MCF 10A (cell line): ENCODE measurements around the gene PRSS36. TPM values are rescaled to one million over a fixed set of nuclear protein-coding genes. Genes with fewer than 3 reads are reported as not detected.

Experiments
- BruUV-seq: library from RNA; stranded (reverse); fragments of 400-500 nt; replicated peaks from 2 replicates; lab custom pipeline; 2021; lab: Mats Ljungman, UMichigan
- CTCF ChIA-PET: fragments of 300-600 bp; sonication (Branson Sonifier 250); formaldehyde crosslinking; extraction: SDS; loops from one replicate; lab custom pipeline; 2021; ENCODE audit warnings: antibody characterized with exemption, inconsistent platforms; lab: Yijun Ruan, JAX
- POLR2A ChIA-PET: fragments of 300-600, 350-650 bp; sonication (Branson Sonifier 250); formaldehyde crosslinking; extraction: SDS; loops from one replicate; lab custom pipeline; 2020; ENCODE audit warnings: antibody characterized with exemption, inconsistent platforms; lab: Yijun Ruan, JAX
- DNase-seq: peaks from one replicate; pipeline ENCODE4 v3.0.0-alpha.2; 2018; ENCODE audit not compliant: unreplicated experiment
- H3K27ac Mint-ChIP-seq: one replicate; pipeline ENCODE4 v1.8.0; 2022; ENCODE audit warnings: mild to moderate bottlenecking, low read depth, mixed read lengths; ENCODE audit not compliant: unreplicated experiment
- H3K27me3 Mint-ChIP-seq: one replicate; pipeline ENCODE4 v1.8.0; 2022; ENCODE audit warnings: mixed read lengths; ENCODE audit not compliant: insufficient read depth, unreplicated experiment
- H3K36me3 Mint-ChIP-seq: one replicate; pipeline ENCODE4 v1.8.0; 2022; ENCODE audit warnings: mild to moderate bottlenecking, moderate library complexity, mixed read lengths; ENCODE audit not compliant: insufficient read depth, unreplicated experiment
- H3K4me1 Mint-ChIP-seq: one replicate; pipeline ENCODE4 v1.8.0; 2022; ENCODE audit warnings: mixed read lengths; ENCODE audit not compliant: insufficient read depth, unreplicated experiment
- H3K4me3 Mint-ChIP-seq: one replicate; pipeline ENCODE4 v1.8.0; 2022; ENCODE audit warnings: mild to moderate bottlenecking, moderate library complexity, mixed read lengths; ENCODE audit not compliant: unreplicated experiment
- H3K9me3 Mint-ChIP-seq: one replicate; pipeline ENCODE4 v1.8.0; 2022; ENCODE audit warnings: mixed read lengths; ENCODE audit not compliant: unreplicated experiment
- intact Hi-C: fragments of 100-400 bp; cut with micrococcal nuclease; formaldehyde crosslinking; loops from 2 replicates; pipeline ENCODE4 v1.14.1; 2022
- total RNA-seq: library from RNA; stranded (reverse); gene quantifications from 2 replicates; pipeline ENCODE4 v1.2.3, GENCODE V29; 2022
- TF ChIP-seq, protein P1 (sequence below): fragments of 200-600 bp; IDR thresholded peaks from one replicate; pipeline ENCODE4 v1.8.0; 2022; ENCODE audit warnings: antibody characterized with exemption, mild to moderate bottlenecking; ENCODE audit not compliant: unreplicated experiment

PRSS36 gene
- total RNA-seq, 1 experiment from 2014 or later, result 1.0 TPM

DNA sequence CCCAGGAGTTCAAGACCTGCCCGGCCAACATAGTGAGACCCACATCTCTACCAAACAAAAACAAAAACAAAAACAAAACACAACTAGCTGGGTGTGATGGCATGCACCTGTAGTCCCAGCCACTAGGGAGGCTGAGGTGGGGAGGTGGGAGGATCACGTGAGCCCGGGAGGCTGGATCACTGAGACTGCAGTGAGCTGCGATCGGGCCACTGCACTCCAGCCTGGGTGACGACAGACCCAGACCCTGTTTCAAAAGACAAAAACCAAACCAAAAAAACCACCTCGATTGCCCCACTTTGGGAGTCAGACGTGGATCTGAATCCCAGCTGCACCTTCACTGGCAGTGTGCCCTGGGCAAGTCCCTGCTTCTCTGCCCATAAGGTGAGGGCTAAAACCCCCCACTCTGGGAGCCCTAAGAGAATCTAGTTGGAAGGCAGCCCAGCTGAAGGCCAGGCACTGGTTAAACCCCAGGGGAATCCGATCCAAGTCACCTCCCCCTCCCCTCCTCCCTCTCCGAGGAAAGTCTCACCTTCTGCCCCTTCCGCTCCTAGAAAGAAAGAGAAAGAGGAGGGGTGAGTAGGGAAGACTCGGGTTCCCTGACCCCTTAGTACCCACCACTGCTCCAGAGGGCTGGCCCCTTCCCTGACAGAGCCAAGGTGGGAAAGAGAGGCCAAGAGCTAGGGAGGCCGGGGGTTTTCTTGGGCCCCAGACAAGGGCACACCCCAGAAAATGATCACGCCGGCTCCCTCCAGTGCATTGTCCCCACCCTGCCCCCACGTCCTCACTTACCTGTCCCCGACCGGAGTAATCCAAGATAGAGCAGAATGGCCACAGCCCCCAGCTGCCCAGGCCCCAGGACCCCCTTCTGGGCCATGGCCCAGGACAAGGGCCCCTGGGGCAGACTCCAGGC is 15.0 kb downstream of the PRSS36 start:
- peak overlapping the region; percentile 85 for H3K4me3 Mint-ChIP-seq
- no peaks in the 10 kb centered on the region for H3K9me3 Mint-ChIP-seq
- POLR2A ChIA-PET, result interaction anchor here (0.7 to 12.0 kb wide), 12 partner anchors 10 to 324 kb away, joined by 3 to 201 read pairs (median 6); partner anchors contain the start of genes ARMC5, BCKDK, FUS and KAT8
- TF ChIP-seq, protein P1, sequence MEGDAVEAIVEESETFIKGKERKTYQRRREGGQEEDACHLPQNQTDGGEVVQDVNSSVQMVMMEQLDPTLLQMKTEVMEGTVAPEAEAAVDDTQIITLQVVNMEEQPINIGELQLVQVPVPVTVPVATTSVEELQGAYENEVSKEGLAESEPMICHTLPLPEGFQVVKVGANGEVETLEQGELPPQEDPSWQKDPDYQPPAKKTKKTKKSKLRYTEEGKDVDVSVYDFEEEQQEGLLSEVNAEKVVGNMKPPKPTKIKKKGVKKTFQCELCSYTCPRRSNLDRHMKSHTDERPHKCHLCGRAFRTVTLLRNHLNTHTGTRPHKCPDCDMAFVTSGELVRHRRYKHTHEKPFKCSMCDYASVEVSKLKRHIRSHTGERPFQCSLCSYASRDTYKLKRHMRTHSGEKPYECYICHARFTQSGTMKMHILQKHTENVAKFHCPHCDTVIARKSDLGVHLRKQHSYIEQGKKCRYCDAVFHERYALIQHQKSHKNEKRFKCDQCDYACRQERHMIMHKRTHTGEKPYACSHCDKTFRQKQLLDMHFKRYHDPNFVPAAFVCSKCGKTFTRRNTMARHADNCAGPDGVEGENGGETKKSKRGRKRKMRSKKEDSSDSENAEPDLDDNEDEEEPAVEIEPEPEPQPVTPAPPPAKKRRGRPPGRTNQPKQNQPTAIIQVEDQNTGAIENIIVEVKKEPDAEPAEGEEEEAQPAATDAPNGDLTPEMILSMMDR, result no peak
- CTCF ChIA-PET, result interaction anchor here (0.5 to 2.0 kb wide), 13 partner anchors 16 to 748 kb away, joined by 3 to 7 read pairs (median 3); partner anchors contain the start of genes ARMC5, KAT8 and ZNF267
- H3K4me1 Mint-ChIP-seq, result peaks cover 28% of the 10 kb centered on the region
- no peaks in the 10 kb centered on the region for H3K27me3 Mint-ChIP-seq
- BruUV-seq, result TSS peak; percentile 64
- peak overlapping the region; percentile 6 for H3K27ac Mint-ChIP-seq
- intact Hi-C loops, result loop anchor here (1.0 kb wide), 1 partner anchor 17 kb away; no protein-coding TSS in a partner anchor
- H3K36me3 Mint-ChIP-seq, result peaks cover 19% of the 10 kb centered on the region
- peak; percentile 88 for DNase-seq

DNA sequence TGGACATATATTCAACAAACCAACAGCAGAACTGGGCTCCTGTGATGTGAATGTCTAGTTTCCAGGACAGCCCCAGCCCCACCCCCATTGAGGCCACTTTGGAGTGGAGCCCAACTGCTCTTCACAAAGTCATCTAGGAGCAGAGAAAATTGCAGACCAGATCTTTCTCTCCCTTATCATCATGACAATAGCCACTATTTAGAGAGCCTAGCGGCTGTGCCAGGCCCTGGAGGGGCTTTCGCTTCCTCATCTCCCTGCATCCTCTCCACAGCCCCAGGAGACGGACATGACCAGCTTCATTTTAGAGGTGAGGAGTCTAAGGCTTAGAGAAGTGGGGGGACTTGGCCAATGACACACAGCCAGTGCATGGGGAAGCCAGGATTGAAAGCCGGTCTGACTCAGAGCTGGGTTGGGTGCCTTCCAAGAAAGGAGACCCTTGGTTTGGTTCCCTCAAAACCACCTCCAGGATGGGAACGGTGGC is 15.7 kb downstream of the PRSS36 start:
- DNase-seq, result peak; percentile 67
- Mint-ChIP-seq H3K4me3 (peak overlapping the region; percentile 85), H3K4me1 (peaks cover 28% of the 10 kb centered on the region), H3K27me3 (no peaks in the 10 kb centered on the region), H3K9me3 (no peaks in the 10 kb centered on the region), H3K36me3 (peaks cover 19% of the 10 kb centered on the region), H3K27ac (peak overlapping the region; percentile 54)
- CTCF ChIA-PET, result interaction anchor here (0.5 to 0.8 kb wide), 6 partner anchors 130 to 748 kb away, joined by 3 to 4 read pairs (median 3); partner anchors contain the start of gene ARMC5
- TF ChIP-seq, protein P1, result no peak
- intact Hi-C loops, result no loop called here
- POLR2A ChIA-PET, result interaction anchor here (0.9 to 12.0 kb wide), 9 partner anchors 9 to 325 kb away, joined by 3 to 201 read pairs (median 7); partner anchors contain the start of genes ARMC5, BCKDK, FUS and KAT8
- no TSS peak for BruUV-seq

GRCh38 chr16:31133046-31133501 is 16.8 kb downstream of the PRSS36 start:
- TF ChIP-seq, protein P1, result no peak
- Mint-ChIP-seq H3K4me1 (peaks cover 21% of the 10 kb centered on the region), H3K4me3 (no peak overlapping the region), H3K36me3 (peaks cover 19% of the 10 kb centered on the region), H3K9me3 (no peaks in the 10 kb centered on the region), H3K27ac (no peak overlapping the region), H3K27me3 (no peaks in the 10 kb centered on the region)
- ChIA-PET POLR2A (interaction anchor here (1.0 to 12.0 kb wide), 3 partner anchors 10 to 47 kb away, joined by 3 to 201 read pairs (median 20); partner anchors contain the start of genes FUS and KAT8), CTCF (interaction anchor here (1.1 kb wide), 1 partner anchor 9 kb away, joined by 3 read pairs; no protein-coding TSS in a partner anchor)
- intact Hi-C loops, result no loop called here
- DNase-seq, result no peak
- BruUV-seq, result no TSS peak
